Body of pancreas (tissue), 4 donors: ENCODE data around the gene CHTOP. TPM values are rescaled to one million over a fixed set of nuclear protein-coding genes. Genes with fewer than 3 reads are reported as not detected.

ENCODE experiments used
- ATAC-seq: fragments of 150-250 bp; one replicate; pipeline ENCODE4 v1.9.1; 2016
- DNase-seq, 4 donors: peaks; one replicate each; pipeline ENCODE4 v3.0.0-alpha.2; 2019
- H3K27ac ChIP-seq, 4 donors: fragments of 200-600 bp; sonication (generic); 1 replicate in 3 of 4; 2 replicates in 1 of 4; pipeline versions ENCODE4 v1.5.1 to v1.6.1; 2016 to 2019; ENCODE audit warnings: mild to moderate bottlenecking in 1 of 4, mixed read lengths in 1 of 4, moderate library complexity in 1 of 4
- H3K27me3 ChIP-seq, 2 donors: fragments of 200-600 bp; sonication (generic); one replicate each; pipeline ENCODE4 v1.6.0; 2016; ENCODE audit warnings: mild to moderate bottlenecking in 1 of 2
- H3K36me3 ChIP-seq, 2 donors: fragments of 200-600 bp; sonication (generic); replicated peaks in 1 of 2; 2 replicates each; pipeline ENCODE4 v1.5.1; 2016; ENCODE audit warnings: low read depth in 2 of 2; ENCODE audit not compliant: insufficient read depth in 1 of 2
- H3K4me1 ChIP-seq: fragments of 200-600 bp; sonication (generic); one replicate; pipeline ENCODE4 v1.6.0; 2016
- H3K4me3 ChIP-seq, 2 donors: fragments of 200-600 bp; sonication (generic); 1 replicate in 1 of 2; 2 replicates in 1 of 2; pipeline ENCODE4 v1.5.1; 2016 to 2019
- H3K9me3 ChIP-seq, 3 donors: fragments of 200-600 bp; sonication (generic); 1 replicate in 2 of 3; 2 replicates in 1 of 3; pipeline ENCODE4 v1.5.1; 2016
- CTCF ChIP-seq, 7 experiments: fragments of 450-650 bp in 4 of 7; fragments of 200-600 bp in 3 of 7; sonication (generic) in 3 of 7; IDR thresholded peaks; one replicate each; pipeline ENCODE4 v1.5.1; 2016 to 2019; ENCODE audit warnings: antibody characterized with exemption in 7 of 7
- POLR2A ChIP-seq, 3 donors: fragments of 450-650 bp; IDR thresholded peaks; one replicate each; pipeline ENCODE4 v1.6.1; 2016; ENCODE audit warnings: antibody characterized with exemption in 3 of 3, mild to moderate bottlenecking in 2 of 3
- WGBS, 2 donors: methylation state at CpG; one replicate each; pipeline ENCODE4 v1.1.5; 2017; 5-methylcytosine and 5-hydroxymethylcytosine counted together
- intact Hi-C: fragments of 100-400 bp; cut with DNase I; formaldehyde crosslinking; loops from one replicate; pipeline ENCODE4 v1.15.1; 2023
- total RNA-seq, 2 donors: library from RNA; depleted of rRNA; stranded (reverse); fragments of >200 nt; gene quantifications; one replicate each; pipeline ENCODE4 v1.1.0, GENCODE V29; 2016

Gene CHTOP
- total RNA-seq, 2 donors from 2014 or later: 62.3 to 68.0 TPM

DNA sequence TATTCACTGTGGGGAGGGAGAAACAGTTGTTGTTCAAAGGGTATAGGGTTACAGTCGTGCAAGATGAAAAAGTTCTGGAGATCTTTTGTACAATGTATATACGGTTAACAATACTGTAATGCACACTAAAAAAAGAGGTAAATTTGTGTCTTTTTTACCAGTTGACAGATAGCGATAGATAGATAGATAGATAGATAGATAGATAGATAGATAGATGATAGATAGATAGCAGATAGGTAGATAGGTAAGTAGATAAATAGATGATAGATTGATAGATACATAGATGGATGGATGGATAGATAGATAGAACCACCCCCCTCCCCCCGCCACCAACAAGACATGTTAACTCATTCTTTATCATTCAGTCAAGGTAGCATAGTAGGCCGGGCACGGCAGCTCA is 31.1 kb upstream of the CHTOP start:
- 86 to 92% methylated on average over 6 of the region's 6 CpGs for WGBS, 2 donors

GRCh38 chr1:153606194-153606593 is 27.7 kb upstream of the CHTOP start:
- Histone ChIP-seq H3K27me3 (no peaks in the 10 kb centered on the region), H3K4me1 (peaks cover 28% of the 10 kb centered on the region), H3K27ac (no peak overlapping the region), H3K9me3 (no peaks in the 10 kb centered on the region), H3K36me3 (no peaks in the 10 kb centered on the region), H3K4me3 (no peak overlapping the region)
- 89 to 90% methylated on average over 11 of the region's 11 CpGs for WGBS, 2 donors
- no peak for ATAC-seq
- no peak for TF ChIP-seq POLR2A (IDR thresholded peaks at IDR 0.05)
- TF ChIP-seq CTCF (IDR thresholded peaks at IDR 0.05): no peak
- intact Hi-C loops: no loop called here
- DNase-seq: no peak

More for the DNA sequence above, 31.1 kb upstream of the CHTOP start:
- Histone ChIP-seq H3K27ac (no peak overlapping the region), H3K36me3 (no peaks in the 10 kb centered on the region), H3K4me1 (no peaks in the 10 kb centered on the region), H3K4me3 (no peak overlapping the region), H3K9me3 (no peaks in the 10 kb centered on the region), H3K27me3 (no peaks in the 10 kb centered on the region)
- intact Hi-C loops: no loop called here
- ATAC-seq (no peak), DNase-seq (no peak)
- TF ChIP-seq CTCF (IDR thresholded peaks at IDR 0.05) (no peak), POLR2A (IDR thresholded peaks at IDR 0.05) (no peak)

DNA sequence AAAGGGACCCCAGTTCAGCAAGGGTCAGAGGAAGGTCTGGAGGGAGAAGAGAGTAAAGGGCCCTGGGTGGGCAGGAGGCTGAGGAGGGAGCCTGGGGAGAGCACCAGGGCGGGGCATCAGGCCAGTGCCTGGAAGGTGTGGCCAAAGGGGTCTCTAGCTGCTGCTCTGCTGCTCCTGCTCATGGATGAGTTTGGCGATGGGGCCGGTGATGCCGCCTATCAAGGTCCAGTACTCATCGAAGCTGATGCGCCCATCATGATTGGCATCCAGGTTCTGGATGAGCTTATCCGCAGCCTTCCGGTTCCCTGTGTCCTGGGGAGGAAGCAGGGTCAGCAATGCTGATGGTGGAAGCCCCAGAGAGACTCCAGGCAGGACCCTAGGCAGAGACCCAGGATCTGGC is 26.5 kb upstream of the CHTOP start:
- no peaks in the 10 kb centered on the region for H3K9me3 ChIP-seq
- no peaks in the 10 kb centered on the region for H3K27me3 ChIP-seq
- DNase-seq (no peak), ATAC-seq (no peak)
- no peaks in the 10 kb centered on the region for H3K36me3 ChIP-seq
- intact Hi-C loops: no loop called here
- no peak overlapping the region for H3K4me3 ChIP-seq
- no peak overlapping the region for H3K27ac ChIP-seq
- WGBS, 2 donors: 90 to 95% methylated on average over 4 to 8 of the region's 8 CpGs
- TF ChIP-seq POLR2A (IDR thresholded peaks at IDR 0.05) (no peak), CTCF (IDR thresholded peaks at IDR 0.05) (no peak)
- H3K4me1 ChIP-seq: peaks cover 40% of the 10 kb centered on the region

DNA sequence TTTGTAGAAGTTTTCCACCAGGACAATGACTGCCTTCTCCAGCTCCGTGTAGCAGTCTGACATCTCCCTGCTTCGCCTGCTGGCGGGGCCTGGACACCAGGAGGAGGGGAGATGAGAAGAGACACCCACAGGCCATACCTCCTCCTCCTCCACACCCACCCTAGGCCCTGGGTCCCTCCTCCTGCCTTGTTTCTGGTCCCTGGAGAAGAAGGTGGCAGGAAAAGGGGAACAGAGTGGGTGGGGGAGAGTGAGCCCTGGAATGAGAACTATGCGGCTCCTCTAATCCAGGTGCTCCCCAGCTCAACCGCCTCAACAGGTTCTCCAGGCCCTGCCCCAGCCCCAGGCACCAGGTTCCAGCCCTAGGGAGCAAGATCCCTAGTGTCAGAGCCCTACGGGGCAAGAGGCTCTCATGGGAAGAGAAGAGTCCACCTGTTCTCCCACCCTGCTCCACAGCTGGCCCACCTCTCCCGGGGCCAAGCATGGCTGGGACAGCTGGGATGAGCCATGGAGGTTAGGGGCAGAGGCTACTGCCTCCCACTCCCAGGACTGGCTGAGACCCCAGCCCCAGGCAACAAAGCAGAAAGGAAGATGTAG is 25.7 kb upstream of the CHTOP start:
- Histone ChIP-seq H3K27ac (peak overlapping the region; percentile 50 to 81 (median 64)), H3K4me3 (no peak overlapping the region), H3K36me3 (no peaks in the 10 kb centered on the region), H3K4me1 (peaks cover 43% of the 10 kb centered on the region), H3K27me3 (no peaks in the 10 kb centered on the region), H3K9me3 (no peaks in the 10 kb centered on the region)
- DNase-seq (no peak), ATAC-seq (no peak)
- 85 to 92% methylated on average over 4 to 6 of the region's 7 CpGs for WGBS, 2 donors
- intact Hi-C loops: no loop called here
- TF ChIP-seq CTCF (IDR thresholded peaks at IDR 0.05): no peak
- no peak for TF ChIP-seq POLR2A (IDR thresholded peaks at IDR 0.05)
